ENCODE data around the gene TMEM108. TPM values are rescaled to one million over a fixed set of nuclear protein-coding genes. Genes with fewer than 3 reads are reported as not detected.

Gene TMEM108
- polyA plus RNA-seq, 3 donors = not detected

DNA sequence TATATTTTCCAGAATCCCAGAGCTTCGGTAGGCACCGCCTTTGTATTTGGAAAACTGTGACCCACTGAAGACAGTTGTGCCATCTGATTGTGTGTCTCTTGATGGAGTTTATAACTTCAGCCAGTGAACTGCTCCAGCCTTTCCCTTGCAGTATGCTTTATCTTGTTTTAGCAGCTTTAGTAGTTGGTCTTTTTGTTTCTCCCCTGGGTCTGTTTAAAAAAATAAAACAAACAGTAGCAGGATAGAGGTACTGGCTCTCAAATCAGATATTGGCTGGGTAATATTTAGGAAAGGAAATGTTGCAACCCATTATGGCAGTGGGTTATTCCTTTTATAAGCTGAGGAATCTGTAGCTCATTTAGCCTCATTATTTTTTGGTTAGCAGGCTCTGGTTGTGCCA, 210.2 kb downstream of the TMEM108 start:
- TF ChIP-seq, protein P1, sequence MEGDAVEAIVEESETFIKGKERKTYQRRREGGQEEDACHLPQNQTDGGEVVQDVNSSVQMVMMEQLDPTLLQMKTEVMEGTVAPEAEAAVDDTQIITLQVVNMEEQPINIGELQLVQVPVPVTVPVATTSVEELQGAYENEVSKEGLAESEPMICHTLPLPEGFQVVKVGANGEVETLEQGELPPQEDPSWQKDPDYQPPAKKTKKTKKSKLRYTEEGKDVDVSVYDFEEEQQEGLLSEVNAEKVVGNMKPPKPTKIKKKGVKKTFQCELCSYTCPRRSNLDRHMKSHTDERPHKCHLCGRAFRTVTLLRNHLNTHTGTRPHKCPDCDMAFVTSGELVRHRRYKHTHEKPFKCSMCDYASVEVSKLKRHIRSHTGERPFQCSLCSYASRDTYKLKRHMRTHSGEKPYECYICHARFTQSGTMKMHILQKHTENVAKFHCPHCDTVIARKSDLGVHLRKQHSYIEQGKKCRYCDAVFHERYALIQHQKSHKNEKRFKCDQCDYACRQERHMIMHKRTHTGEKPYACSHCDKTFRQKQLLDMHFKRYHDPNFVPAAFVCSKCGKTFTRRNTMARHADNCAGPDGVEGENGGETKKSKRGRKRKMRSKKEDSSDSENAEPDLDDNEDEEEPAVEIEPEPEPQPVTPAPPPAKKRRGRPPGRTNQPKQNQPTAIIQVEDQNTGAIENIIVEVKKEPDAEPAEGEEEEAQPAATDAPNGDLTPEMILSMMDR (IDR thresholded peaks at IDR 0.05) = no peak
- Histone ChIP-seq H3K4me2 (replicated peaks; ENCODE audit: extremely low read depth, low read length, poor library complexity, severe bottlenecking) (no peak overlapping the region), H3K79me2 (ENCODE audit: insufficient read depth, low read length) (no peaks in the 10 kb centered on the region), H2AFZ (ENCODE audit: insufficient read depth, low read depth, low read length, poor library complexity, severe bottlenecking) (no peak overlapping the region), H3K4me1 (ENCODE audit: control insufficient read depth in 1 of 2, insufficient read depth in 2 of 2, low read length in 2 of 2) (no peaks in the 10 kb centered on the region), H3K27ac (ENCODE audit: low read depth in 1 of 2, low read length in 2 of 2) (no peak overlapping the region), H3K9me3 (replicated peaks in 1 of 2; ENCODE audit: control insufficient read depth in 1 of 2, insufficient read depth in 1 of 2, low read length in 2 of 2) (no peaks in the 10 kb centered on the region), H4K20me1 (ENCODE audit: insufficient read depth, low read length) (no peaks in the 10 kb centered on the region), H3K4me3 (replicated peaks in 1 of 3; ENCODE audit: low read depth in 2 of 3, low read length in 3 of 3) (no peak overlapping the region), H3K9ac (ENCODE audit: insufficient read depth, low read length, poor library complexity, severe bottlenecking) (no peak overlapping the region), H3K27me3 (ENCODE audit: control insufficient read depth in 2 of 2, insufficient read depth in 2 of 2, low read length in 2 of 2) (no peaks in the 10 kb centered on the region), H3K36me3 (replicated peaks in 1 of 2; ENCODE audit: control insufficient read depth in 1 of 2, insufficient read depth in 2 of 2, low read length in 2 of 2) (no peaks in the 10 kb centered on the region)
- intact Hi-C loops (cut with micrococcal nuclease) = no loop called here
- no peak overlapping the region for H3K4me3 Mint-ChIP-seq
- no peak overlapping the region for H3K27ac Mint-ChIP-seq
- no peaks in the 10 kb centered on the region for H3K36me3 Mint-ChIP-seq
- DNase-seq = no peak
- WGBS (ENCODE audit: insufficient coverage) = no CpG with 5 or more reads among the region's 2 CpGs
- peaks cover 0 to 5% (median 0%) of the 10 kb centered on the region in 7 donors for H3K9me3 Mint-ChIP-seq
- H3K27me3 Mint-ChIP-seq (ENCODE audit: low read depth in 3 of 3) = peaks cover 0 to 2% (median 0%) of the 10 kb centered on the region in 3 donors
- H3K4me1 Mint-ChIP-seq = no peaks in the 10 kb centered on the region

DNA sequence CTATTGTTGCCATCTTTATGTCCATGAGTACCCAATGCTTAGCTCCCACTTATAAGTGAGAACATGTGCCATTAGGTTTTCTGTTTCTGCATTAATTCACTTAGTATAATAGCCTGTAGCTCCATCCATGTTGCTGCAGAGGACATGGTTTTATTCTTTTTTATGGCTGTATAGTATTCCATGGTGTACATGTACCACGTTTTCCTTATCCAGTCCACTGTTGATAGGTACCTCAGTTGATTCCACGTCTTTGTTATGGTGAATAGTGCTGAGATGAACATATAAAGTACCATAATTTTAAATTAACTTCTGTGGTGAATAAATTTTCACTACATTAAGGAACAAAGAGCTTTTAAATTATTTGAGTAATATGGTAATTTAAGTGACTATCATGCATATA, 211.3 kb downstream of the TMEM108 start:
- WGBS (ENCODE audit: insufficient coverage) = no CpG with 5 or more reads among the region's 2 CpGs
- H3K27ac Mint-ChIP-seq = peak overlapping the region in 1 of 7 donors; percentile 0
- no peak overlapping the region for H3K27ac ChIP-seq (ENCODE audit: low read depth in 1 of 2, low read length in 2 of 2)
- TF ChIP-seq, protein P1 (IDR thresholded peaks at IDR 0.05) = no peak
- no peaks in the 10 kb centered on the region for H3K79me2 ChIP-seq (ENCODE audit: insufficient read depth, low read length)
- H3K4me1 ChIP-seq (ENCODE audit: control insufficient read depth in 1 of 2, insufficient read depth in 2 of 2, low read length in 2 of 2) = no peaks in the 10 kb centered on the region
- H3K9me3 ChIP-seq (replicated peaks in 1 of 2; ENCODE audit: control insufficient read depth in 1 of 2, insufficient read depth in 1 of 2, low read length in 2 of 2) = no peaks in the 10 kb centered on the region
- peaks cover 0 to 5% (median 0%) of the 10 kb centered on the region in 7 donors for H3K9me3 Mint-ChIP-seq
- no peak overlapping the region for H3K4me2 ChIP-seq (replicated peaks; ENCODE audit: extremely low read depth, low read length, poor library complexity, severe bottlenecking)
- no peaks in the 10 kb centered on the region for H3K27me3 ChIP-seq (ENCODE audit: control insufficient read depth in 2 of 2, insufficient read depth in 2 of 2, low read length in 2 of 2)
- no peak overlapping the region for H3K9ac ChIP-seq (ENCODE audit: insufficient read depth, low read length, poor library complexity, severe bottlenecking)
- H3K4me1 Mint-ChIP-seq = no peaks in the 10 kb centered on the region
- no peak overlapping the region for H2AFZ ChIP-seq (ENCODE audit: insufficient read depth, low read depth, low read length, poor library complexity, severe bottlenecking)
- no peak overlapping the region for H3K4me3 ChIP-seq (replicated peaks in 1 of 3; ENCODE audit: low read depth in 2 of 3, low read length in 3 of 3)
- H4K20me1 ChIP-seq (ENCODE audit: insufficient read depth, low read length) = no peaks in the 10 kb centered on the region
- H3K4me3 Mint-ChIP-seq = no peak overlapping the region
- H3K36me3 ChIP-seq (replicated peaks in 1 of 2; ENCODE audit: control insufficient read depth in 1 of 2, insufficient read depth in 2 of 2, low read length in 2 of 2) = no peaks in the 10 kb centered on the region
- intact Hi-C loops (cut with micrococcal nuclease) = no loop called here
- H3K36me3 Mint-ChIP-seq = no peaks in the 10 kb centered on the region
- no peak for DNase-seq
- peaks cover 0 to 2% (median 0%) of the 10 kb centered on the region in 3 donors for H3K27me3 Mint-ChIP-seq (ENCODE audit: low read depth in 3 of 3)

Data from CD14-positive monocyte (primary cell).